ENCODE measurements around the gene MRPL48.

The MRPL48 gene

GRCh38 chr11:73912026-73912425 is 124.4 kb downstream of the MRPL48 start:
- DNase-seq = no peak
- Histone ChIP-seq H3K9ac (ENCODE audit: low read depth, low read length) (no peak overlapping the region), H3K27me3 (ENCODE audit: insufficient read depth, low read length, poor library complexity) (no peaks in the 10 kb centered on the region), H4K20me1 (ENCODE audit: insufficient read depth, low read length) (no peaks in the 10 kb centered on the region), H3K9me3 (ENCODE audit: insufficient read depth, low read length, severe bottlenecking) (no peaks in the 10 kb centered on the region), H3K27ac (ENCODE audit: low read length) (no peak overlapping the region), H3K79me2 (ENCODE audit: insufficient read depth, low read length) (no peaks in the 10 kb centered on the region), H3K36me3 (ENCODE audit: insufficient read depth, low read length) (peaks cover 35% of the 10 kb centered on the region; the same call in 1 of the 2 replicates), H3K4me2 (ENCODE audit: insufficient read depth, low read length) (no peak overlapping the region), H2AFZ (ENCODE audit: low read depth, low read length) (no peak overlapping the region), H3K4me3 (ENCODE audit: low read depth in 1 of 2, low read length in 2 of 2) (no peak overlapping the region), H3K4me1 (ENCODE audit: insufficient read depth, low read length) (no peaks in the 10 kb centered on the region)
- ATAC-seq (ENCODE audit: insufficient read depth, low read depth) = no peak
- TF ChIP-seq EZH2 (IDR thresholded peaks at IDR 0.05; ENCODE audit: borderline replicate concordance, low read depth, low read length, severe bottlenecking) = no peak
- TF ChIP-seq, protein P1, sequence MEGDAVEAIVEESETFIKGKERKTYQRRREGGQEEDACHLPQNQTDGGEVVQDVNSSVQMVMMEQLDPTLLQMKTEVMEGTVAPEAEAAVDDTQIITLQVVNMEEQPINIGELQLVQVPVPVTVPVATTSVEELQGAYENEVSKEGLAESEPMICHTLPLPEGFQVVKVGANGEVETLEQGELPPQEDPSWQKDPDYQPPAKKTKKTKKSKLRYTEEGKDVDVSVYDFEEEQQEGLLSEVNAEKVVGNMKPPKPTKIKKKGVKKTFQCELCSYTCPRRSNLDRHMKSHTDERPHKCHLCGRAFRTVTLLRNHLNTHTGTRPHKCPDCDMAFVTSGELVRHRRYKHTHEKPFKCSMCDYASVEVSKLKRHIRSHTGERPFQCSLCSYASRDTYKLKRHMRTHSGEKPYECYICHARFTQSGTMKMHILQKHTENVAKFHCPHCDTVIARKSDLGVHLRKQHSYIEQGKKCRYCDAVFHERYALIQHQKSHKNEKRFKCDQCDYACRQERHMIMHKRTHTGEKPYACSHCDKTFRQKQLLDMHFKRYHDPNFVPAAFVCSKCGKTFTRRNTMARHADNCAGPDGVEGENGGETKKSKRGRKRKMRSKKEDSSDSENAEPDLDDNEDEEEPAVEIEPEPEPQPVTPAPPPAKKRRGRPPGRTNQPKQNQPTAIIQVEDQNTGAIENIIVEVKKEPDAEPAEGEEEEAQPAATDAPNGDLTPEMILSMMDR (IDR thresholded peaks at IDR 0.05; ENCODE audit: borderline replicate concordance, extremely low read depth, low read length, poor library complexity, severe bottlenecking) = no peak

DNA sequence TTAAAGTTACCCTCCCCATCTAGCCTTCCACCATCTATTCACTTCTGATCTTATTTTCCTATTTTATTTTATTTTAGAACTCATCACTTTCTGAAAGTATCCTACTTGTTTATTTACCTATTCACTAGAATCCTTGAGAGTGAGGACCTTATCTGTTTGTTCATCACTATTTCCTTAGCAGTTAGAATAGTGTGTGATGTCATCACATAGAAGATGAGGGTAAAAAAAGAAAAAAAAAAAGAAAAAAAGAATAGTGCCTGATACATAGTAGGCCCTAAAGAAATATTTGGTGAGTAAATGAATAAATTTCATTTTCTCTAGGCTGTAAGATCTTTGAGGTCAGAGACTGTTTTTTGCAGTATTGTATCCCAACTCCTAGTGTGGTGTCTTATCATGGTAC is 125.8 kb downstream of the MRPL48 start:
- no peaks in the 10 kb centered on the region for H3K27me3 ChIP-seq (ENCODE audit: insufficient read depth, low read length, poor library complexity)
- DNase-seq (no peak), ATAC-seq (ENCODE audit: insufficient read depth, low read depth) (no peak)
- peaks cover 39% of the 10 kb centered on the region; the same call in 1 of the 2 replicates for H3K36me3 ChIP-seq (ENCODE audit: insufficient read depth, low read length)
- H3K9ac ChIP-seq (ENCODE audit: low read depth, low read length) = no peak overlapping the region
- H3K79me2 ChIP-seq (ENCODE audit: insufficient read depth, low read length) = no peaks in the 10 kb centered on the region
- H3K4me1 ChIP-seq (ENCODE audit: insufficient read depth, low read length) = no peaks in the 10 kb centered on the region
- H3K4me3 ChIP-seq (ENCODE audit: low read depth in 1 of 2, low read length in 2 of 2) = no peak overlapping the region
- H4K20me1 ChIP-seq (ENCODE audit: insufficient read depth, low read length) = no peaks in the 10 kb centered on the region
- H3K4me2 ChIP-seq (ENCODE audit: insufficient read depth, low read length) = no peak overlapping the region
- H3K27ac ChIP-seq (ENCODE audit: low read length) = no peak overlapping the region
- TF ChIP-seq, protein P1 (IDR thresholded peaks at IDR 0.05; ENCODE audit: borderline replicate concordance, extremely low read depth, low read length, poor library complexity, severe bottlenecking) = no peak
- no peak for TF ChIP-seq EZH2 (IDR thresholded peaks at IDR 0.05; ENCODE audit: borderline replicate concordance, low read depth, low read length, severe bottlenecking)
- no peaks in the 10 kb centered on the region for H3K9me3 ChIP-seq (ENCODE audit: insufficient read depth, low read length, severe bottlenecking)
- no peak overlapping the region for H2AFZ ChIP-seq (ENCODE audit: low read depth, low read length)

DNA sequence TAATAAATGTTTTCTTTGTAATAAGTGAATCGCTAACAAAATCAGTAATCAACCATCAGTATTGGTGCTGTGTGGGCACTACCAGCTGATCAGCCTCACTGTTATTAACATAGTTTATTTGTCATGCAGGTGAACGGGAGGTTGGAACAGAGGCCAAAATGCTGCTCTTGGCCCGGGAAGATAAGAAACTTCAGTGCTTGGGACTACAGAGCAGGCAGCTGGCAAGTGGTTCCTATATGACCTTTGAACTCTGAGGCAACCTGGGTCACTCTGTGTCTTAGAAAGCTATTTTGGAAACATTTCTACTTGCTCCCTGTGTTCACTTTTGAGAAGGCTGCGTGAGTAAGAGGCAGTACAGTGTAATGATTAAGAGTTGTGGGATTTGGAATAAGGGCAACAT is 126.6 kb downstream of the MRPL48 start:
- Histone ChIP-seq H2AFZ (ENCODE audit: low read depth, low read length) (no peak overlapping the region), H3K27ac (ENCODE audit: low read length) (no peak overlapping the region), H3K27me3 (ENCODE audit: insufficient read depth, low read length, poor library complexity) (no peaks in the 10 kb centered on the region), H3K9me3 (ENCODE audit: insufficient read depth, low read length, severe bottlenecking) (no peaks in the 10 kb centered on the region), H3K4me3 (ENCODE audit: low read depth in 1 of 2, low read length in 2 of 2) (no peak overlapping the region), H3K9ac (ENCODE audit: low read depth, low read length) (no peak overlapping the region), H3K79me2 (ENCODE audit: insufficient read depth, low read length) (no peaks in the 10 kb centered on the region), H4K20me1 (ENCODE audit: insufficient read depth, low read length) (no peaks in the 10 kb centered on the region), H3K4me2 (ENCODE audit: insufficient read depth, low read length) (no peak overlapping the region), H3K4me1 (ENCODE audit: insufficient read depth, low read length) (no peaks in the 10 kb centered on the region), H3K36me3 (ENCODE audit: insufficient read depth, low read length) (peaks cover 47% of the 10 kb centered on the region)
- DNase-seq = no peak
- TF ChIP-seq EZH2 (IDR thresholded peaks at IDR 0.05; ENCODE audit: borderline replicate concordance, low read depth, low read length, severe bottlenecking) = no peak
- TF ChIP-seq, protein P1 (IDR thresholded peaks at IDR 0.05; ENCODE audit: borderline replicate concordance, extremely low read depth, low read length, poor library complexity, severe bottlenecking) = no peak
- ATAC-seq (ENCODE audit: insufficient read depth, low read depth) = no peak

Measured in DND-41 (cell line).